G401.6 (cell line): ENCODE measurements around the gene WDR33.
A peak's percentile ranks its signal among the peaks of the same experiment; 100 is the strongest.
"Not testable (repeated sequence)": the region's sequence is repeated elsewhere in the genome, so short reads cannot be mapped to it uniquely, and the experiment has no call there.

Source experiments
- FAIRE-seq: peaks from 2 replicates; lab custom pipeline; 2012; peaks lifted over from hg19 to GRCh38; lab: Jason Lieb, UNC

The WDR33 gene

DNA sequence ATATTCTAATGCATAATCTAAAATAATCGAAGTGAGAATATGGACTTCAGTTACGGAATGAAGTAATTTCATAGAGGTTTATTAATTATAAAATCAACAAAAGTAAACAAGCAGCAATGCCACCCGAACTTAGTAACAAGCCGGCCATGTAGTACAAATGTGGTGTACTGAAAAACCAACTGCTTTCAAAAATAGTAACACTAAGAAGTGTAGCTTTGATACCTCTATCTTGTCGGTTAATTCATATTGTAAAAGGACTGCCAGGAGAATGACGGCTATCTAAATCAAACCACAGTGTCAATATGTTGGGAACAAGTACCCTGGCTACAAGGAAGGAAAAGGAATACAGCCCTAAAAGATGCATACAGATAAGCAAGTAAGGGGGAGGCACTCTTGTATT lies 48.5 kb downstream of the WDR33 start:
- FAIRE-seq, result no peak

DNA sequence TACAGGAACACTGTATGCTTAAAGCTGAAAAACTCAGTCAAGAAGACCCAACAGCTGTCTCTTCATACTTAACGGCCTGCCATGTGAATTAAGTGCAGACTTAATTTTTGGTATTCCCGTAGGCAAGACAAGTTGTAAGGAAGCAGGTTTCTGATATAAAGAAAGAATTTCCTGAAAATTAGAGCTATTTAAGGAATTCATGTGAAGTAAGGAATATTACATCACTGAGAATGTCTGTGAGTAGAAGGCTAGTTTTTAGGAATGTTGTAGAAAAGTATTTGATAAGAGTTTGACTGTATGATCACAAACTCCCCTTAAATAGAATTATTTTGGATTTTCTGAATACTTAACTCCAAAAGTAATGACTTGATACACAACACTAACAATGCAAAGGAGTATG lies 51.0 kb downstream of the WDR33 start:
- FAIRE-seq, result no peak

DNA sequence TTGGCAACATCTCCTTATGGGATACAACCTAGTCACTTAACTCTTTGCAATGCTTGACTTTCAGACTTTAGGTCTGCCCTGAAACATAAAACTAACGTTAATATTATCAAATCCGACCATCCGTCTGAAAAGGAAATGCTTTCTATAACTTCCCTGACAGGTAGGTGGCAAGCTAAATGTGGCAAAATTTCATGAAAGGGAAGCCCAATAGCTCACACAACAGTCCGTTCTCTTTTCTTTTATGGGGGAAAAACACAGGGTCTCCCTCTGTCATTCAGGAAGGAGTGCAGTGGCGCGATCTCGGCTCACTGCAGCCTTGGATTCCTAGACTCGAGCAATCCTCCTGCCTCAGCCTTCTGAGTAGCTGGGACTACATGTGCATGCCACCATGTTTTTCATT lies 56.8 kb downstream of the WDR33 start:
- FAIRE-seq, result no peak

DNA sequence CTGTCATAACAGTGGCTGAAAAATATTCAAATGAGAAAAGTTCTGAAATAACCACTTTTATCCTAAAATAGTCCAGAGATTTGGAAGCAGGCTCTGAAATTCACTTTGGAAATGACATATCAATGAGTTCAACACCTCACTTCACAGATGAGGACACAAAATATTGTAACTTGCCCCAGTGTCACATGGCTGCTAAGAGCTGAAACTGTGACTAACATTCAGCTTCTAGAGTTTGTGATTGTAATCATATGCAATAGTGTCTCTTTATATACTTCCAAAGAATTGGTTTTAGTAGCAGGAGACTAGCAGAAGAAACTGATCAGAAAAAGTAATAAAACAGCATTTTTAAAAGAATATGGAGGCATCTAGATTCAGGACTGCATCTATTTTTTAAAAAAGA lies 57.6 kb downstream of the WDR33 start:
- FAIRE-seq, result no peak

DNA sequence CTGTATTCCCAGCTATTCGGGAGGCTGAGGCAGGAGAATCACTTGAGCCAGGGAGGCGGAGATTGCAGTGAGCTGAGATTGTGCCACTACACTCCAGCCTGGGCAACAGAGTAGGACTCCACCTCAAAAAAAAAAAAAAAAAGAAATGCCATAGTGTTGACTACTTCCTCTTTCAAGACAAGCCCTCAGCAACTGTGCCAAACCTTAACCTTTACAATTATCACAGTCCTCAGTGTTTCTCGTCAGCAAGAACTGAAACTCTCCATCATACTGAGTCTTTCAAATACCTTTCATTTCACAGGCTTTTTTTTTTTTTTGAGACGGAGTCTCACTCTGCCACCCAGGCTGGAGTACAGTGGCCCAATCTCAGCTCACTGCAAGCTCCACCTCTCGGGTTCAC lies 61.4 kb downstream of the WDR33 start:
- not testable (repeated sequence) for FAIRE-seq

DNA sequence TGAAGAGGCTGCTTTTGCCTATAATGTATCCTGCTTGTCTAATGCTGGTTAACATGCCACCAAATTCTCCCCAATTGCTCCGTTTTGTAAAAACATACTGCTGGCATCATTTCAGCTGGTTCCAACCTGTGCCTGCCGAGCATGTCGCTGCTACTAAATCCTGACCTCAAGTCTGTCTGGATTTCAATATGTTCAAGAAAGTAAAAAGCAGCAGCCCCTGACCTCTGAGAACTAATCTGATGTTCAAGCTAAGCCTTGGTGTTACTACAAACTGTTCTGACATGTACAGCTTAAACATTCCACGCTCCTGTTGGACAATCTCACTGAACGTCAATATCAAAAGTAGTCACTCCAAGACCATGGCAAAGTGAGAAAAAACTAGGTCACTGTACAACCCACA lies 63.4 kb downstream of the WDR33 start:
- FAIRE-seq, result no peak

DNA sequence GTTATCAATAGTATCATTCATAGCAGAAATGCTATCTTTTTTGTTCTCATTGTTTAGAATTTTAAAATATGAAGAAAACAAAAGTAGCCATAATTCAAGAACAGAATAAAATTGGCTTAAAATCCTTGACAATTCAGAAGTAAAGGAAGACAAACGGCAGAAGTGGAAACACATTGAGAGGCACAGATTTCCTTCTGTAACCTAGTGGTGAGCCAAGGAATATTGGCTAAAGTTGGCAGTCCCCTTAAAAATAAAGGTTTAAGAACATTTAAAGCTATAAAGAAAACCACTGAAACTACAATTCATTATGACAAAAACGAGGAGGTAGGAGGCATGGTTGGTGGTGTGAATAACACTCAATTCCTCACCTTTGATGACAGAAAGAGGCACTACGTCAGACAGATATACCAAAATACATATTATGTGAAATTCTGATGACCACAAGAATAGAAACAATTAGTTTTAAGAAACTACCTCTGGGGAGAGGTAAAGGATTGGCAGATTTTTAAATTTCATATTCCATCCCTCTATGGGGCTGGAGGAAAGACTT lies 67.4 kb downstream of the WDR33 start:
- FAIRE-seq, result peak; percentile 67

DNA sequence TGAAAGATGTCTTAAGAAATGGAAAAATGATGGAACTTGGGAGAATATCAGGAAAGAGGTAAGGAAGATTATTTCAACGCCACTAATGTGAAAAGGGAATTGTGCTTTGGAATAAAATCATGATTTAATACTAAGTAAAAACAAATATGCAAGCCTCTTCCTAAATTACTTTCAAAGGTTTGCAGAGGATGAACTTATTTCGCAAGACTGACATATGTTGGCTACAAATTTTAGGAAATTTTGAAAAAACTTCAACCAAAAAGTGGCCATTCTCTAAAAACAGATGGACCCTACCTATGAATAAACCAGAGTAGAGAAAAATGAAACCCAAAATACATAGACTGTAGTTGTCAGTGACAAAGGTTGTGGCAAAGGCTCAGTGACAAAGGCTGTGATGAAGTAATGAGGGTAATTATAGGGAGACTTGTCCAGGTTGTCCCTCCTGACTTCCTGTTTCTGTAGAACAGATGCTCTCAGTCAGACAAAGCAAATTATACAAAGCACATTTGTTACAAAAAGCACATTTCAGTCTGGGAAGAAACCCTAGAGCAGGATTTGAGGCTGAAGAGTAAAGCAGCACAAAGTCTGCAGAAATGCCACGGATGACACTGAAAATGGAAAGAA lies 70.2 kb downstream of the WDR33 start:
- FAIRE-seq, result no peak

DNA sequence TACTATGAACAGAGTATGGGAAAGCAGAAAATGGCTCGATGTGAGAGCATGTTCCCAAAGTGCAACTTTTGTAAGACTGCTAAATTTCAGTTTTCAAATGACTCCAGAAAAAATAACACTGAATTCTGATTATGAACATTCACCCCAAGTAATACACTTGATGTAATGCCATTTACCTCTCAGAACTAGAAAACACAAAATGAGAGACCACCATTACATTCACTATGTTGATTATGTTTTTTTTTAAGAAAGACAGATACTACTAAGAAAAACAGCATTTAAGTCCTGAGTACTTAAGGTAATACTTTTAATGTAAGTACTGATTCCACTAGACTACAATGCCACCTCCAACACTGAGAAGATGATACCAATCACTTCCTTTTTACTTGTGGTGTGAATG lies 71.2 kb downstream of the WDR33 start:
- no peak for FAIRE-seq

DNA sequence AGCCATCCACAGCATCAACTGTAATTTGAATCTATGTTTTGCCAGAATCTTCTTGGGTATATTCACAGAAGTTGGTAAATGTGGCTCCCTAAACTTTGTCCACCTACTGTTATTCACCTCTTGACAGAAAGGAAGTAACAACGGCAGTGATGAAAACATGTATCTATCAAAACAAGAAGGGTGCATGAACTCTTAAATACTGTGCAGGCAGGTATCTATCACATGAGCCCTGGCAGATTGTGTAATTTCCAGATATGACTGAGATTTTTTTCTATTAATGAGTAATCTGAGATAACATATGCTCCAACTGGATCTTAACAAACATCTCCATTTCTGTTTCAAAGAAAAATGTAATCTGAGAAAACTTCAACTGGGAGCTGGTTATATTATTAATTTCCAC lies 73.1 kb downstream of the WDR33 start:
- FAIRE-seq, result no peak

DNA sequence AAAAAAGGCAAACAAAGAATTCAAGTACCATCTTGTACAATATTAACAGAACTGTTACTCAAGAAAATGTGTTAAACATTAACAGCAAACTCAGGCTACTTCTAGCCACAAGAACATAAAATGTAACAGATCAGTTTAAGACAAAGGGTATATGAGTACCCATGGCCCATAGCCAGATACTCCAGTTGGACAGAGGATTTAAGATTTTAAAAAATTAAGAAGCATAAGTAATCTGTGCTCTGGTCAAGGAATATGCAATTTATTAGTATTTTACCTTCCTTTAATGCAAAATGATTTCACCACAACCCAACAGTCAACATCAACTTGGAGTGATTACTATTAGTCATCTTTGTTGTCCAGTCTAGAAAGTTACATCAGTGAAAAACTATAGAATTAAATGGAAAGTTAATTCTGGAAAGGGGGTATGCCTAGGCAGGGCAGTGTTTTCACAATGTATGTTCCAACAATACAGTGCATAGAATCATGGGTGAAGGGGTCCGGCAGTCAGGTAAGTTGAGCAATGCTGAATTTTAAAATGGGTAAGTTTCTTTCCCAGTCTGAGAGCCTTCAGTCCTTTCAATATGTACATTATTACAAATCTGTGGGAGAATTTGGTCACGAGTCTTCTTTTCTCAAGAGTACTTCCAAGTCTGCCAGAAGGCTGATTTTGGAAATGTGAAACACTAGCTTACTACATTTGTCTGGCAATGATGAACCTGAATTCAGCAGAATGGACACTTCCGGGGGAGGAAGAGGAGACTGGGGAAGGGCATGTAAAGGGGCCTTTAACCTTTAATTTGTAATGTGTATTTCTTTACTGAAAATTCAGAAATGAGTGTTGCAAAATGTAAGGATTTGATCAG lies 75.2 kb downstream of the WDR33 start:
- FAIRE-seq, result no peak

DNA sequence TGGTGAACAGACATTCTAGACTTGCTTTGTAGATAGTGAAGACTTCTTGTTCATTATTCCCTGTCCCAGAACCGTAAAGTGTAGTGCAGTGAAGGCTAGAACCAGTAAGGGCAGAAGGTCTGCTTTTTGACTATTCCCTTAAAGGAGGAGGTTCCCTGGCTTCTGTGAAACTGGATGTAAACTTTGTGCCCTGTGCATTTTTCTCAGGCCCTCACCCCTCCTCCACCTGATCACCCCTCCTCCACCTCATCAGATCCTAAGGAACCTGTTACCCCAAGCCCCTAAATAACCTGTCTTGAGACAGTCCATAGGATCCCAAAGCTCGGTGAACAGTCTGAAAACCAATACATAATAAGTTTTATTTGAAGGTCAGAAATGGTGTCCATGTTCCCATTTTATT lies 75.9 kb downstream of the WDR33 start:
- no peak for FAIRE-seq

DNA sequence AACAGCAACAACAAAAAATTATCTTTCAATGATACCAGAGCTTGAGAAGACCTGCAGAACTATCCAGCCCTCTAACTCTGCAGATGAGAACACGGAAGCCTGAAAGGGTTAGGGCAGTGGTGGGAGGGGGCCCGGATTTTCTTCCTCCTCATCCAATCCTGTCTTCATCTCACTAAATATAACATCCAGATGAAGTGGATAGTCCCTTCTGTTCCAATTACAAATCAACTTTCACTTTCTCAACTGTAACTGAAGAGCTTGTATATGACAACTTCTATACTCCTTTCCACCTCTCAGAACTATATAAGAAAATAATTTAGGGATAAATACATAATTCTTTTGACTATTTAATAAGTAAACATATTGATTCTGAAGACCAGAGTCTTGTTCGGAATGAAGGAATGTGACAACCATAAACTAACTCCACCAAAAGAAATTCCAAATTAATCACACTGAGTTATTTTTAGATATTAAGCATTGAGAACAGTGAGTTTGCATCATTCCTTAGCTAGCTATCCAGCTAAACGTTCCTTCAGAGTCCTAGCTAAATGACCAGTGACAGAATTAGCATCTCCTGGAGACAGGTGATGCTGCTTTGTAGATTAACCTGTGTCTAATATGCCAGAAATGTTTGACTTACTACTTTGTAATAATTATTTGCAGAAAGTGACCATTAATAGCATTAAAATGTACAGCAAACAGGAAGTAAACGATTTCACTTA lies 77.0 kb downstream of the WDR33 start:
- FAIRE-seq, result peak; percentile 27

DNA sequence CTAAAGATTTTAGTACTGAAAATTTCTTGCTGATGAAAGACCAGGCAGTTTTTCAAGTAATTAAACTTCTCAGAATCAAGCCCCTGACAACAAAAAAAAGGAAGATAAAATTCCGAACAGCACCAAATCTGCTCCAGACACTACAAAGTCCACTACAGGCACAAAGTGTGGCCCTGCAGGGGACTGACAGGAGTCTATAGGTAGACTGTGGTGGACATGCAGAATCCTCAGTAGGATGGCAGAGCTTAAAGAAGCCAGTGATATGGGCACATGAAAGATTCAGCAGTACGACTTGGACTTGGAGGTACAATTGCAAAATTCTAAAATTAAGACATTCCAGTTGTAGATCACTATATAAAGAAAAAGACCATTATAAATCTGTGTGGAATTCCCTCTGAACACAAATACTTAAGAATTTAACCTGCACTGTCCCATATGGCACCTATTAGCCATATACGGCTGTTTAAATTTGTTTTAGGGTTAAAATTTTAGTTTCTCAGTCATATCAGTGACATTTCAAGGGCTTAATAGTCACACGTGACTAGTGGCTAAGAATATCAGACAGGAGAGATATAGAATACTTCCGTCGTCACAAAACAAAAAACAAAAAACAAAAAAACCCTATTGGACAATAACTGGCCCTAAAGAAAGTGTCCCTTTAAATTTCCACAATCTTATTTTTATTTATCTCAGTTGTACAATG lies 77.7 kb downstream of the WDR33 start:
- no peak for FAIRE-seq

DNA sequence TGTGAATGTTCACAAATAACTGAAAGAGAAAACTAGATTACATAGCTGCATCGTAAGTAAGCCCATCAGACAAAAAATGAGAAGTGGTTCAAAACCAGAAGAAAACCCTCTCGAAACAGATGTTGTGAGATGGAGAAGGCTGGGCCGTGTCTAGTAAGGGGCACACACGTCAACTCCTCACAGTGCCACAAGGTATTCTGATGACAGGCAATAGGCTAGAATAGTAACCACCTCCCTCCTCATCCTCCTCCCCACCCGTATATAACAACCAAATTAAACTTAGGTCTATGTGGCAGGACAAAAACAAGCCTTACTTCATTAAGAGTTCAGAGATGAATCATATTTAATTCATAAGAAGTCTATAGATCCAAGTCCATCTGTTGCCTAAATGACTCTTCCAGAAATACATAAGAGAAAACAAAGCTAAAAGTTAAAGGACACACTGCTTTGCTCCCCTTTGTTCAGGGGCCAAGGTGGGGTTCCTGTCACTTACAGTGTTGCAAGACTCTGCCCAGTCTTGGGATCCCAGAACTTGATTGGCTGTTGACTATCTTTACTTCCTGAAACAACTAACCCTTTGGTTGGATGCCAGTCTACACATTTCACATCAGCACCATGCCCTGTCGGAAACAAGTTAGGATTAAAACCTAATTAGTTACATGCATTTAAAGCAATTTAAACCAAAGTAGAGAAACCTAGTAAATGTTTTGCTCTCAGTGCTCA lies 84.7 kb downstream of the WDR33 start:
- FAIRE-seq, result no peak

DNA sequence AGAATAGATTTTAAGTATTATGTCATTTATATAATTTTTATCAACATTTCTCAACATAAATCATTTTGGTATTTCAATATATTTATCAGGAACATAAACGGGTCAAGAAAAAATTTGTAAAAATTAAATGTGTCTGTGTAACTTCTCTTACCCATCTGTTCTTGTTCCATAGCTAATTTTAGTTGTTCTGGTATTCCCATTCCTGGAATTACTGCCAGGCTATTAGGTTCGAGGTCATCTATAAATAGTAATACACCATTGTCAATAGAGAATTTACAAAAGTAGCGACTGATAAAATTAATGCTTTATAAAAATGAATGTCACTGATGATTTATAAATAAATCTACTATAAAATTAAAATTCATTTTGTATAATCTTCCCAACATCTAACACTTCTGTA lies 88.2 kb downstream of the WDR33 start:
- FAIRE-seq, result no peak

DNA sequence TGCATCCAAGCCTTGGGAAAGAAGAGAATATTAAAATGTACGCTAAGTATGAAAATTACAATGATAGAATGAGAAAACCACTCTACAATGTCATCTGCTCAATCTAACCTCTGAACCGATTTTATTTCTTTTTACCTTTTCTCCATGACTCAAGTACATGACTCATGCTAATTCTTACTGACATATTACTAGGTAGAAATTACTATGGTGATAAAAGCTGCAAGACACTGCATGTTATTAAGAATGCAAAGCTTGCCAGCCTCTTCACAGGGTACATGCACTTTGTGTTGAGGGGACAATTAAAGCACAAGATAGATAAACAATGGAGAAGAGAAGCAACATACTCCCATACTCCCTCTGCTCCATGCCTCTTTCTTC lies 89.0 kb downstream of the WDR33 start:
- FAIRE-seq, result no peak

DNA sequence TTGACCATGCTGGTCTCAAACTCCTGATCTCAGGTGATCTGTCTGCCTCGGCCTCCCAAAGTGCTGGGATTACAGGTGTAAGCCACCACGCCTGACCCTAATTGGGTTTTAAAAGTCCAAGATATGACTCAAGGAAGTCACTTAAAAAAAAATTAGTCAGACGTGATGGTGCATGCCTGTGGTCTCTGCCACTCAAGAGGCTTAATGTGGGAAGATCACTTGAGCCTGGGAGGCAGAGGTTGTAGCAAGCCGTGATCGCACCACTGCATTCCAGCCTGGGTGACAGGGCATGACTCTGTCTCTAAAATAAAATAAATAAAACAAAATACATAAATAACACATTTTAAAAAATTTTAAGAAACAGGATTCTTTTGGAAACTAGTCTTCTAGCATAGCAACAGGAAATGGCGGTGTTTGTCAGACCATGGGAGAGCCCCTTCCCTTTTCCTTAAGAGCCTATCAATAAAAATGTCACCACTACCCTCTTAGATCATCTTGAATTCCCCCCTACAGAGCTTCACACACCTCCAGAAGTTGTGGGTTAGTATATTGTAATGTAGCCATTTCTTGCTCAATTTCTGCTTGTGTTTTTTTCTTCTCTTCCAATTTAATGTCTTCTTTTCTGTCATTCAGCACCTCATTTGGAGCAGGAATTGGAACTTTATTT lies 89.5 kb downstream of the WDR33 start:
- no peak for FAIRE-seq

DNA sequence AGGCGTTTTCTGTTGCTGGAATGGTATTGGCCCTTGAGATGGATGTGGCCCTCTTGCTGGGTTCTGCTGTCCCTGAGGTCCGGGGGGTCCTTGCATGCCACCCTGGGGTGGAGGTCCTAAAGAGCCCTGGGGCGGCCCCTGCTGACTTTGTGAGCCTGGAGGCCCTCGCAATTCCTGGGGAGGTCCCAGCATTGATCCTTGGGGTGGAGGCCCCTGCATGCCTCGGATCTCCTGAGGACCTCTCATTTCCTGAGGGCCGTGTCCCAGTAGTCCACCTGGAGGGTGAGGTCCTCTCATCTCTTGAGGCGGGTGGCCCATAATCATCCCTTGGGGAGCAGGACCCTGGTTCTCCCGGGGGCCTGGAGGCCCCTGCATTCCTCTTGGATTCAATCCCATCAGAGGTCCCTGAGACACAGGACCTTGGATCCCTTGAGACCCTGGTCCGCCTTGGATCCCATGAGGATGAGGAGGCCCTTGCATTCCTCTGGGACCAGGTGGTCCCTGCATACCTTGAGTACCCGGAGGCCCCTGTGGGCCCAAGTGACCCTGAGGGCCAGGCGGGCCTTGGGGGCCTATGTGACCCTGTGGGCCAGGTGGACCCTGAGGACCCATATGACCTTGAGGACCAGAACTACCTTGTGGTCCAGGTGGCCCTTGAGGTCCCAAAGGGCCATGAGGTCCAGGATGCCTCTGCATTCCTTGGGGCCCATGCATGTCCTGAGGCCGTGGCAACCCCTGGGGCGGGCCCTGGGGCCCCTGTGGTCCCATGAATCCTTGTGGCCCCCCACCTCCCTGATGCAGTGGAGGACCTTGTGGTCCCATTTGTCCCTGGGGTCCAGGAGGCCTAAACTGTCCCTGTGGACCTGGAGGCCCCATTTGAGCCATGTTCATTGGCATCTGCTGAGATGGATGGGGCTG lies 91.4 kb downstream of the WDR33 start:
- no peak for FAIRE-seq

DNA sequence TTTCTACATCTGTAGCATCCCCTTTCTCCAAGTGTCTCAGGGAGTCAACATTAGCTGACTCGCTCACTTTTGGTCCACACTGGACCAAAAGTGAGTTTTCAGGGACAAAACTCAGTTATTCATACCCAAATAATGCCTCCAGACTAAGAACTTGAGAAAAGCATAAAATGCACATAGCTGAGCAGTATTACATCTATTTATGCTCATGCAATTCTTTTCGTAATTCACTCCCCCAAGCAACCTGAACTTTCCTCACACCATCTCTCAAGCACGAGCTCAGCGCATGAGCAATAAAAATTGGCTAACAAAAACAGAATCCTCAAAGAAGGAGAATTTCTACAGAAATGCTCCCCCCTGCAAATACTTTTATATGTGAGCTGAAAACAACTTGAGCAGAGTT lies 92.7 kb downstream of the WDR33 start:
- no peak for FAIRE-seq
